OCI-LY3 (cell line): Measurements from ENCODE around the gene SH2D5.

Source experiments
- H2AFZ ChIP-seq: fragments of 200-600, 300-600 bp; shearing (Covaris generic); 2 replicates; pipeline ENCODE4 v1.6.0; 2014; ENCODE audit warnings: antibody characterized with exemption, low read depth, low read length
- H3K27ac ChIP-seq: fragments of 200-600, 300-600 bp; sonication (generic); 2 replicates; pipeline ENCODE4 v1.5.1; 2014; ENCODE audit warnings: mild to moderate bottlenecking, low read length, moderate library complexity, mixed read lengths
- H3K27me3 ChIP-seq: fragments of 200-600, 300-600 bp; sonication (generic); 2 replicates; pipeline ENCODE4 v1.6.1; 2014; ENCODE audit warnings: low read depth, low read length, mixed read lengths
- H3K36me3 ChIP-seq: fragments of 200-600, 300-600 bp; sonication (generic); replicated peaks from 2 replicates; pipeline ENCODE3; 2014; ENCODE audit warnings: low read depth, low read length, mixed read lengths
- H3K4me1 ChIP-seq: fragments of 300-600, 200-600 bp; sonication (generic); 2 replicates; pipeline ENCODE4 v1.6.1; 2014; ENCODE audit warnings: low read length, mixed read lengths
- H3K4me2 ChIP-seq: fragments of 200-600, 300-600 bp; sonication (generic); 2 replicates; pipeline ENCODE4 v1.6.1; 2014; ENCODE audit warnings: low read length, mixed read lengths
- H3K4me3 ChIP-seq: fragments of 300-600, 200-600 bp; sonication (generic); 2 replicates; pipeline ENCODE4 v1.5.1; 2014; ENCODE audit warnings: antibody characterized with exemption, mild to moderate bottlenecking, low read length, moderate library complexity
- H3K79me2 ChIP-seq: fragments of 300-600, 200-600 bp; shearing (Covaris generic); 2 replicates; pipeline ENCODE4 v1.6.1; 2014; ENCODE audit warnings: mild to moderate bottlenecking, low read length, mixed read lengths
- H3K9ac ChIP-seq: fragments of 300-600, 200-600 bp; shearing (Covaris generic); 2 replicates; pipeline ENCODE4 v1.6.0; 2014; ENCODE audit warnings: mild to moderate bottlenecking, low read length, moderate library complexity
- H3K9me3 ChIP-seq: fragments of 200-600, 300-600 bp; shearing (Covaris generic); 2 replicates; pipeline ENCODE4 v1.6.1; 2014; ENCODE audit warnings: low read length, mixed read lengths; ENCODE audit not compliant: insufficient read depth
- H4K20me1 ChIP-seq: fragments of 200-600, 300-600 bp; sonication (generic); 2 replicates; pipeline ENCODE4 v1.6.1; 2016; ENCODE audit warnings: low read length, mixed read lengths; ENCODE audit not compliant: insufficient read depth
- CTCF ChIP-seq: fragments of 200-600, 300-600 bp; sonication (generic); IDR thresholded peaks from 2 replicates; pipeline ENCODE4 v1.5.1; 2014; ENCODE audit warnings: antibody characterized with exemption, low read length, low read depth
- EZH2phosphoT487 ChIP-seq: fragments of 200-600 bp; shearing (Covaris generic); IDR thresholded peaks from 2 replicates; pipeline ENCODE4 v1.6.1; 2018; ENCODE audit warnings: antibody characterized with exemption, mixed run types, low read depth

SH2D5 gene

DNA sequence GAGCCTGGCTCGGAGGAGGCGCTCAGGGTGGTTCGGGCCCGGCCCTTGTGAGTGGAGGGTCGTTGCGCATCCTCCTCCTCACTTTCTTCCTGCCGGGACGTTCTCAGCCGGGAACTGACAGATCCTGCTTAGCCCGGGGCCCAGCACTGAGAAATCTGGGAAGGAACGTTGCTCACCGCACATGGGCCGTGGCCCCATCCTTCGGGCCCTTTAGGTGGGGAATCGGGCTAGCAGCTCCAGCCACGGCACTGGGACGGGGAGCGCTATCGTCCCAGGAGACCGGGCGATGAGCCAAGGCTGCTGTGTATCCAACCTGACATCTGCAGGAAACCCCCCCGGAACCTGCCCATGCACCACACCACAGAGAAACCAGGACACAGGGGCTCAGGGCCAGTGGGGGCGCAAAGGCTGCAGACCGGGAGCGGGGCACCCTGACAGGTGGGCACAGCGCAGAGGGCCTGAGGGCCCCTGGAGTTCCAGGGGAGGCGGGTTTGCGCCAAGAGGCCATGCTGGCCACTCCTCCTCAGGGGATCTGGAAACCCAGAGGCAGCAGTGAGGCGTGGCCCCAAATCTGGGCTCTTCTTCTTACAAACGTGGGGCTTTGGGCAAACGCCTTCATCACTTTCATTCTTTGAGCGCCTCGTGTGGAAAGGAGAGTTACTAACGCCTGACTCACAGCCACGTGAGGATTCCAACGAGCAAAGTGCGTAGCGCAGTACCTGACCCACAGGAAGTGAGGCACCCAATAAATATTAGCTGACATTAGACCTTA is at the start of gene SH2D5:
Gene SH2D5 (minus strand): TSS at position 116 of the 772 bp plus-strand sequence. CDS start 4,659 bp downstream, outside the sequence.
- Histone ChIP-seq H3K79me2 (no peaks in the 10 kb centered on the region), H3K4me3 (peak within 1 kb of the TSS; percentile 82), H3K27me3 (peaks cover 19% of the 10 kb centered on the region), H3K27ac (0 out of 2 replicates have a peak within 1 kb of the TSS, but pooled peaks have one; percentile 11), H3K9me3 (no peaks in the 10 kb centered on the region), H3K36me3 (peaks cover 2% of the 10 kb centered on the region), H4K20me1 (no peaks in the 10 kb centered on the region), H3K4me1 (peaks cover 8% of the 10 kb centered on the region), H2AFZ (peak within 1 kb of the TSS; percentile 37; the same call in 1 of the 2 replicates), H3K9ac (peak within 1 kb of the TSS; percentile 53), H3K4me2 (peak within 1 kb of the TSS; percentile 99)
- TF ChIP-seq EZH2phosphoT487: no peak
- peak; percentile 35 for TF ChIP-seq CTCF

DNA sequence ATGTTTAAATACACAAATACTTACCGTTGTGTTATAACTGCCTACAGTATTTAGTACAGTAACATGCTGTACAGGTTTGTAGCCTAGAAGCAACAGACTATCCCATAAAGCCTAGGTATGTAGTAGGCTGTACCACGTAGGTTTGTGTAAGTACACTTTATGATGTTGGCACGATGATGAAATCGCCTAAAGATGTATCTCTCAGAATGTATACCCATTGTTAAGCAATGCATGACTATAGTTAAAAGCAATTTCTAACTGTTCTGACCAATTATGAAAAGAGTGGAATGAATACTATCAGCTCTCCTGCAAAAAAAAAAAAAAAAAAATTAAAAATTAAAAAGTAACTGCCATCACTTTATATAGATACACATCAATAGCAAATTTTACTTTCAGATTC is 43.2 kb upstream of the SH2D5 start:
- Histone ChIP-seq H2AFZ (no peak overlapping the region), H3K9ac (no peak overlapping the region), H3K27me3 (no peaks in the 10 kb centered on the region), H3K4me1 (no peaks in the 10 kb centered on the region), H3K79me2 (peaks cover 38% of the 10 kb centered on the region), H3K9me3 (no peaks in the 10 kb centered on the region), H3K27ac (no peak overlapping the region), H3K4me2 (no peak overlapping the region), H4K20me1 (peaks cover 14% of the 10 kb centered on the region), H3K36me3 (peaks cover 48% of the 10 kb centered on the region), H3K4me3 (no peak overlapping the region)
- TF ChIP-seq EZH2phosphoT487 (no peak), CTCF (no peak)

DNA sequence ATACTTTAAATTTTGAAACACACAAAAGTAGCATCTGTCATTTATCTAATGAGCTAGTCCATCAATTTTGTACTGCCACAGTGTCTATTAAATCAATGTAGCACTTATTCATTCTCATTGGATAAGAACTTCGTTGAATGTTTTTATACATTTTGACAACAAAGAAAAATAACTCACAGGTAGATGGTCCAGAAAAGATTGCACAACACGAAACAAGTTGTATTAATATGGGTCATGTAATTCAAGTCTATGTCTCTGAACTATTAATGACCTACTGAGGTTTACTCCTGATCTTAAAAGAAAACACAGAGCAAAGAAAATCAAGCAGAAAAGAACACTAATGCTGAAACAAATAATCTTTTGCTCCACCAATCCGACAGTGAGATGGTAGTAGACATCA is 39.3 kb upstream of the SH2D5 start:
- TF ChIP-seq EZH2phosphoT487 (no peak), CTCF (no peak)
- no peak overlapping the region for H3K9ac ChIP-seq
- no peak overlapping the region for H3K4me3 ChIP-seq
- no peak overlapping the region for H3K27ac ChIP-seq
- peaks cover 54% of the 10 kb centered on the region for H3K36me3 ChIP-seq
- no peaks in the 10 kb centered on the region for H3K4me1 ChIP-seq
- no peak overlapping the region for H3K4me2 ChIP-seq
- H3K79me2 ChIP-seq: peaks cover 5% of the 10 kb centered on the region
- H3K27me3 ChIP-seq: no peaks in the 10 kb centered on the region
- no peak overlapping the region for H2AFZ ChIP-seq
- H4K20me1 ChIP-seq: no peaks in the 10 kb centered on the region
- no peaks in the 10 kb centered on the region for H3K9me3 ChIP-seq

DNA sequence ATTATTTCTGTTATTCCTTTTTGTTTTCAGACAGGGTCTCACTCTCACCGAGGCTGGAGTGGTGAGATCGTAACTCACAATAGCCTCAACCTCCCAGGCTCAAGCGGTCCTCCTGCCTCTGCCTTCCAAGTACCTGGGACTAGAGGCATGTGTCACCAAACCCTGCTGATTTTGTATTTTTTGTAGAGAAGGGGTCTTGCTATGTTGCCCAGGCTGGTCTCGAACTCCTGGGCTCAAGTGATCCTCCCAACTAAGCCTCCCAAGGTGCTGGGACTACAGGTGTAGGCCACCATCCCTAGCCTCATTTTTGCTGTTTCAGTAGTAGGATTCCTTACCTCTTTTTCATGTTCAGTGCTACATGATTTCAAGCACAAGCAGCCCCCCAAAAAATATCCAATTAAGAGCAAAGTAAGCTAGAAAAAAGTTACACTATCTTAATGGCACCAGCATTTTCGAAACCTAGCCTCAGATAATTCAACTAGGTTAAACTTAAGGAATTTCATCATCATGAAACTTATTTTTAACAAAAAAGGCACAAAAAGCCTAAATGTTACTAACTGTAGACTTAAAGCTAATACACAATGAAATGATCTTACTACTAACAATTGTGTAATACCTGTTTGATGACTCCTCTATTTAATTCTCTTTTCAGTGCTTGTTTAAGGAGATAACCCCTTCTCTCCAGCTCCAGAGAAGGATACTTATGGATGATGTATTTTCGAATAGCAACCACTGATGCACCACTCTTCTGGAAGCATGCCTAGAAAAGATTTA is 38.0 kb upstream of the SH2D5 start:
- H3K9me3 ChIP-seq: no peaks in the 10 kb centered on the region
- no peaks in the 10 kb centered on the region for H3K4me1 ChIP-seq
- no peaks in the 10 kb centered on the region for H3K79me2 ChIP-seq
- H3K27me3 ChIP-seq: no peaks in the 10 kb centered on the region
- H3K4me3 ChIP-seq: no peak overlapping the region
- H3K4me2 ChIP-seq: no peak overlapping the region
- TF ChIP-seq CTCF (no peak), EZH2phosphoT487 (no peak)
- H3K9ac ChIP-seq: no peak overlapping the region
- no peak overlapping the region for H3K27ac ChIP-seq
- no peak overlapping the region for H2AFZ ChIP-seq
- H4K20me1 ChIP-seq: no peaks in the 10 kb centered on the region
- H3K36me3 ChIP-seq: peaks cover 43% of the 10 kb centered on the region
